Activated CD8-positive, alpha-beta memory T cell treated with anti-CD3 and anti-CD28 coated beads, Interleukin-2, amount 50 U/mL, for 48 hours (primary cell): ENCODE results near the gene DENND5B.

Experiments
- DNase-seq: peaks from one replicate; pipeline ENCODE4 v3.0.0-alpha.2; 2020

The DENND5B gene

GRCh38 chr12:31368666-31369361 is 222.1 kb downstream of the DENND5B start:
- DNase-seq = no peak

GRCh38 chr12:31366104-31366621 is 224.8 kb downstream of the DENND5B start:
- DNase-seq = no peak

GRCh38 chr12:31363831-31364230 is 227.1 kb downstream of the DENND5B start:
- DNase-seq = no peak

GRCh38 chr12:31363416-31363809 is 227.5 kb downstream of the DENND5B start:
- no peak for DNase-seq

- DNase-seq = peak; percentile 66
Observed at GRCh38 chr12:31362759-31363415, 228.0 kb downstream of the DENND5B start.

GRCh38 chr12:31362115-31362758 is 228.7 kb downstream of the DENND5B start:
- peak; percentile 57 for DNase-seq

GRCh38 chr12:31361730-31362114 is 229.2 kb downstream of the DENND5B start:
- DNase-seq = no peak

GRCh38 chr12:31355747-31356107 is 235.2 kb downstream of the DENND5B start:
- no peak for DNase-seq

- DNase-seq = no peak
Observed at GRCh38 chr12:31353750-31354708, 236.9 kb downstream of the DENND5B start.

GRCh38 chr12:31346267-31346666 is 244.7 kb downstream of the DENND5B start:
- no peak for DNase-seq

GRCh38 chr12:31343139-31343538 is 247.8 kb downstream of the DENND5B start:
- DNase-seq = no peak

- DNase-seq = no peak
Observed at GRCh38 chr12:31342286-31342685, 248.7 kb downstream of the DENND5B start.

GRCh38 chr12:31339831-31340622 is 250.9 kb downstream of the DENND5B start:
- no peak for DNase-seq

GRCh38 chr12:31337952-31338351 is 253.0 kb downstream of the DENND5B start:
- no peak for DNase-seq
